ENCODE measurements around the gene IL10RB.

DNA sequence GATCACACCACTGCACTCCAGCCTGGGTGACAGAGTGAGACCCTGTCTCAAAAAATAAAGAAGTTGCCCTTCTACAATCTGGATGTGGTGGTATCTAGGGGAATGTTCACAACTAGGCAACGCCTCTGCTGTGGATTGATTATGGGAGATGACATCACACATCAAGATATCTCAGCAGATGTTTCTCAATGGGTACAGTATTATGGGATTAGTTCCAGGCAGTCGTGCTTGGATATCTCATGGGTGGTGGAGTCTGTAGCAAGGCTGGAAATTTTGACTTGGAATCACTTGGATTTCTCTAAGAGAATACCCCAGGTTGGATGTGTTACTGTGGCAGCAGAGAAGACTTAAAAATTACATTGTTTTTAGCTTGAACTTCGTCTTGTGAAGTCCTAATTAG, 28.7 kb upstream of the IL10RB start:
- TF ChIP-seq, protein P1, sequence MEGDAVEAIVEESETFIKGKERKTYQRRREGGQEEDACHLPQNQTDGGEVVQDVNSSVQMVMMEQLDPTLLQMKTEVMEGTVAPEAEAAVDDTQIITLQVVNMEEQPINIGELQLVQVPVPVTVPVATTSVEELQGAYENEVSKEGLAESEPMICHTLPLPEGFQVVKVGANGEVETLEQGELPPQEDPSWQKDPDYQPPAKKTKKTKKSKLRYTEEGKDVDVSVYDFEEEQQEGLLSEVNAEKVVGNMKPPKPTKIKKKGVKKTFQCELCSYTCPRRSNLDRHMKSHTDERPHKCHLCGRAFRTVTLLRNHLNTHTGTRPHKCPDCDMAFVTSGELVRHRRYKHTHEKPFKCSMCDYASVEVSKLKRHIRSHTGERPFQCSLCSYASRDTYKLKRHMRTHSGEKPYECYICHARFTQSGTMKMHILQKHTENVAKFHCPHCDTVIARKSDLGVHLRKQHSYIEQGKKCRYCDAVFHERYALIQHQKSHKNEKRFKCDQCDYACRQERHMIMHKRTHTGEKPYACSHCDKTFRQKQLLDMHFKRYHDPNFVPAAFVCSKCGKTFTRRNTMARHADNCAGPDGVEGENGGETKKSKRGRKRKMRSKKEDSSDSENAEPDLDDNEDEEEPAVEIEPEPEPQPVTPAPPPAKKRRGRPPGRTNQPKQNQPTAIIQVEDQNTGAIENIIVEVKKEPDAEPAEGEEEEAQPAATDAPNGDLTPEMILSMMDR (IDR thresholded peaks at IDR 0.05; ENCODE audit: poor library complexity) = no peak
- no peak for TF ChIP-seq EZH2 (IDR thresholded peaks at IDR 0.05; ENCODE audit: borderline replicate concordance)

Measured in hepatocyte (in vitro differentiated cells).